Measurements from ENCODE around the gene CIART.

The CIART gene

DNA sequence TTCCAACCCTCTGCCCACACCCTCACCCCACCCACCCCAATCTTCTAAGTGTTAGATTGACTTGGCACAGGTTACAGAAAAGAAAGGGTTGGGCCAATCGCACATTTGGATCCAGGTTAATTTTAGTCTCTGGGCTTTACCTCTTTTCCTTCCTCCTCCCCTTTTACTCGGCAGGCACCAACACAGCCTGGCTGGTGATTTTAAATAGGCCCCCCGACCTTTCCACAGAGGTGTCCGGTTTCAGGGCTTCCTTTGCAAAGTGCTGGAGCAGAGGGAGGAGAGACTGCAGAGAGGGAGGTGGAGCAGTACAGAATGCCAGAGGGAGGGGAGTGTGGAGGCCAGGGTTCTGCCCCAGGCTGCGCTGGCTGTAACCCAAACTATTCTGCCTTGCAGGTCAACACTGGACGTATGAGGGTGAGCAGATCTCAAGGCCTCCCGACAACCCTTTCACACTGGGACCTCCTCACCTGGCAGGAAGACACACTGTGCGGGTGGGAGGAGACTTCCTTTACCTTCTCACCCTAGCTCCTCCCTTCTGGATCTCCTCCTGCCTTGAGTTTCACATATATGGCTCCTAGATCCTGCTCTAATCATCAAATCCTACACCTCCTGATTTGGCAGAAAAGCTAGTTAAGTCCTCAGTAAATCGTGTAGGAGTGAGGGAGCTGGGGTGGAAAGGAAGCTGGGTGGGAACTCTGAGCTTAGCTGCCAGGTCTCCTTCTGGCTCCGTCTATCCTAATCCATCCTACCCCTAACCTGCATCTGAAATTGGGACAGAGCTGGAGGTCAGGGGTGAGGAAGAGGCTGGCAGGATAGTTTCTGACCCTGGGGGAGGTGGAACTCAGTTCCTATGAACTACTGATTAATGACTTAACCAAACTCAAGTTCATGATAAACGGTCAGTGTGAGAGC lies 22.3 kb upstream of the CIART start:
- H3K4me1 ChIP-seq (ENCODE audit: control insufficient read depth in 1 of 2, insufficient read depth in 2 of 2, low read length in 2 of 2) = peaks cover 27 to 36% of the 10 kb centered on the region in 2 experiments
- H2BK5ac ChIP-seq (ENCODE audit: low read depth, low read length, poor library complexity) = peak overlapping the region; percentile 79
- no peak overlapping the region for H3K18ac ChIP-seq (ENCODE audit: low read length)
- H3K79me2 ChIP-seq (ENCODE audit: control insufficient read depth, insufficient read depth, low read length, poor library complexity) = no peaks in the 10 kb centered on the region
- no peak overlapping the region for H2AFZ ChIP-seq (ENCODE audit: insufficient read depth, low read length, poor library complexity)
- H3K27ac ChIP-seq (ENCODE audit: low read depth, low read length) = peak overlapping the region; percentile 34
- peak overlapping the region; percentile 62 for H4K8ac ChIP-seq (ENCODE audit: low read depth, low read length)
- no peak overlapping the region for H3K4me3 ChIP-seq (ENCODE audit: low read depth, low read length)
- H2AK5ac ChIP-seq (ENCODE audit: low read length) = no peak overlapping the region
- no peak overlapping the region for H3K4ac ChIP-seq (ENCODE audit: low read depth, low read length)
- no peaks in the 10 kb centered on the region for H3K9me3 ChIP-seq (ENCODE audit: insufficient read depth, low read depth, low read length)
- H3K4me2 ChIP-seq (ENCODE audit: low read length) = peak overlapping the region; percentile 49
- H2BK120ac ChIP-seq (ENCODE audit: insufficient read depth, low read length, poor library complexity) = no peak overlapping the region
- peak overlapping the region; percentile 3 for H4K12ac ChIP-seq (ENCODE audit: low read depth, low read length)
- H3K14ac ChIP-seq (ENCODE audit: low read length) = peak overlapping the region; percentile 42
- DNase-seq = peak; percentile 35 to 40
- H2BK12ac ChIP-seq (ENCODE audit: low read length) = peak overlapping the region; percentile 46
- no CpG with 5 or more reads among the region's 11 CpGs for WGBS (ENCODE audit: extremely low coverage, insufficient coverage, insufficient read length)
- H3K9ac ChIP-seq (ENCODE audit: low read length) = no peak overlapping the region
- H3K27me3 ChIP-seq (ENCODE audit: insufficient read depth, low read length) = no peaks in the 10 kb centered on the region
- H3K23ac ChIP-seq (ENCODE audit: low read length) = no peak overlapping the region
- H4K91ac ChIP-seq (ENCODE audit: low read depth, low read length) = peak overlapping the region; percentile 42
- H3K36me3 ChIP-seq (ENCODE audit: control insufficient read depth in 1 of 2, insufficient read depth in 2 of 2, low read length in 2 of 2) = peaks cover 0 to 5% of the 10 kb centered on the region in 2 experiments
- peaks cover 15% of the 10 kb centered on the region for H3K79me1 ChIP-seq (ENCODE audit: low read length)

DNA sequence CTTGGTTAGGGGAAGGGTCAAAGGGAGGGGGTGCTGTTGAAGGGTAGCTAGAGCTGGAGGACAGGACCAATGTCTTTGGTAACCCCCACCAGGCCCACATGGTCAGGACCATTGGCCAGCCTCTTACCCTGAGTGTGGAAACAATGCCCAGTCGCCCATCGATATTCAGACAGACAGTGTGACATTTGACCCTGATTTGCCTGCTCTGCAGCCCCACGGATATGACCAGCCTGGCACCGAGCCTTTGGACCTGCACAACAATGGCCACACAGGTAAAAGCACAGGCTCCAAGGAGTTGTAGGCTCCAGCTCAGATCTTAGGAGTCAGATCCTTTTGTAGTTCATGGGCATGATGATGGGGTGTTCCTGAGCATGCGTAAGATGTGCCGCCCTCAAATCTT lies 21.0 kb upstream of the CIART start:
- Histone ChIP-seq H3K27ac (ENCODE audit: low read depth, low read length) (no peak overlapping the region), H3K9me3 (ENCODE audit: insufficient read depth, low read depth, low read length) (no peaks in the 10 kb centered on the region), H3K4me3 (ENCODE audit: low read depth, low read length) (no peak overlapping the region), H3K4ac (ENCODE audit: low read depth, low read length) (no peak overlapping the region), H2BK120ac (ENCODE audit: insufficient read depth, low read length, poor library complexity) (no peak overlapping the region), H2AK5ac (ENCODE audit: low read length) (no peak overlapping the region), H3K4me2 (ENCODE audit: low read length) (no peak overlapping the region), H3K27me3 (ENCODE audit: insufficient read depth, low read length) (no peaks in the 10 kb centered on the region), H3K79me1 (ENCODE audit: low read length) (peaks cover 15% of the 10 kb centered on the region), H2BK5ac (ENCODE audit: low read depth, low read length, poor library complexity) (no peak overlapping the region), H2BK12ac (ENCODE audit: low read length) (no peak overlapping the region), H3K23ac (ENCODE audit: low read length) (no peak overlapping the region), H4K12ac (ENCODE audit: low read depth, low read length) (no peak overlapping the region), H3K9ac (ENCODE audit: low read length) (no peak overlapping the region), H4K8ac (ENCODE audit: low read depth, low read length) (no peak overlapping the region), H3K18ac (ENCODE audit: low read length) (no peak overlapping the region), H3K14ac (ENCODE audit: low read length) (no peak overlapping the region), H2AFZ (ENCODE audit: insufficient read depth, low read length, poor library complexity) (no peak overlapping the region), H3K36me3 (ENCODE audit: control insufficient read depth in 1 of 2, insufficient read depth in 2 of 2, low read length in 2 of 2) (peaks cover 8 to 15% of the 10 kb centered on the region in 2 experiments), H4K91ac (ENCODE audit: low read depth, low read length) (no peak overlapping the region), H3K4me1 (ENCODE audit: control insufficient read depth in 1 of 2, insufficient read depth in 2 of 2, low read length in 2 of 2) (peaks cover 25 to 34% of the 10 kb centered on the region in 2 experiments), H3K79me2 (ENCODE audit: control insufficient read depth, insufficient read depth, low read length, poor library complexity) (no peaks in the 10 kb centered on the region)
- WGBS (ENCODE audit: extremely low coverage, insufficient coverage, insufficient read length) = no CpG with 5 or more reads among the region's 6 CpGs
- DNase-seq = no peak

DNA sequence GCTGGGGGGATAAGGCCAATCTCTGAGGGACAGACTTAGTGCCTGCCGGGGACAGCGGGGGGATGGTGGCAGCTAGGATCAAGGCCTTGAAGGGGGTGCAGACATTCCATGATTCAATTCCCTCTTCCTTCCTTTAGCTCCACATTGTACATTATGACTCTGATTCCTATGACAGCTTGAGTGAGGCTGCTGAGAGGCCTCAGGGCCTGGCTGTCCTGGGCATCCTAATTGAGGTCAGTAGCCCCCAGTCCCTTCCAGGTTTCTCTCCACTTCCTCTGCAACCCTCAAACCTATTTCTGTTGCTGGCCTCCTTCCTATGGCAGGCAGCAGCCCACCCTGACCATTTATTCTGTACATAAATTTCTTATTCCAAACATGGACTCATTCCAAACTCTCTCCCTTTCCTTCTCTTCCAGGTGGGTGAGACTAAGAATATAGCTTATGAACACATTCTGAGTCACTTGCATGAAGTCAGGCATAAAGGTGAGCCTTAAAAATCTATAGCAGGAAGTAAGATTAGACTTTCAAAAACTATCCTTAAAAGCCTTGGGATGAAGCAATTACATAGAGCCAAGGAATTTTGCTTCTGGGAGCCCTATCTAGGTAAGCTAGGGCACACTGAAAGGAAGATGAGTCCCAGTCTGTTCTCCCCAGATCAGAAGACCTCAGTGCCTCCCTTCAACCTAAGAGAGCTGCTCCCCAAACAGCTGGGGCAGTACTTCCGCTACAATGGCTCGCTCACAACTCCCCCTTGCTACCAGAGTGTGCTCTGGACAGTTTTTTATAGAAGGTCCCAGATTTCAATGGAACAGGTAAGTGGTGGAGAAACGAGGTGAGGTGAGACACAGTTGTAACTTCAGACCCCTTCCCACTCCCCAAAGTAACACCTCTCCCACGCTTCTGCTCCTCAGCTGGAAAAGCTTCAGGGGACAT lies 19.7 kb upstream of the CIART start:
- Histone ChIP-seq H3K4me1 (ENCODE audit: control insufficient read depth in 1 of 2, insufficient read depth in 2 of 2, low read length in 2 of 2) (peaks cover 14 to 23% of the 10 kb centered on the region in 2 experiments), H2AFZ (ENCODE audit: insufficient read depth, low read length, poor library complexity) (no peak overlapping the region), H2BK120ac (ENCODE audit: insufficient read depth, low read length, poor library complexity) (no peak overlapping the region), H2BK12ac (ENCODE audit: low read length) (no peak overlapping the region), H3K27me3 (ENCODE audit: insufficient read depth, low read length) (no peaks in the 10 kb centered on the region), H3K23ac (ENCODE audit: low read length) (no peak overlapping the region), H4K8ac (ENCODE audit: low read depth, low read length) (no peak overlapping the region), H3K14ac (ENCODE audit: low read length) (no peak overlapping the region), H3K9me3 (ENCODE audit: insufficient read depth, low read depth, low read length) (no peaks in the 10 kb centered on the region), H3K4me2 (ENCODE audit: low read length) (no peak overlapping the region), H3K9ac (ENCODE audit: low read length) (no peak overlapping the region), H3K36me3 (ENCODE audit: control insufficient read depth in 1 of 2, insufficient read depth in 2 of 2, low read length in 2 of 2) (peaks cover 13 to 25% of the 10 kb centered on the region in 2 experiments), H3K27ac (ENCODE audit: low read depth, low read length) (no peak overlapping the region), H4K12ac (ENCODE audit: low read depth, low read length) (no peak overlapping the region), H4K91ac (ENCODE audit: low read depth, low read length) (no peak overlapping the region), H3K4me3 (ENCODE audit: low read depth, low read length) (no peak overlapping the region), H2BK5ac (ENCODE audit: low read depth, low read length, poor library complexity) (no peak overlapping the region), H3K79me1 (ENCODE audit: low read length) (peaks cover 10% of the 10 kb centered on the region), H3K79me2 (ENCODE audit: control insufficient read depth, insufficient read depth, low read length, poor library complexity) (no peaks in the 10 kb centered on the region), H3K18ac (ENCODE audit: low read length) (no peak overlapping the region), H3K4ac (ENCODE audit: low read depth, low read length) (no peak overlapping the region), H2AK5ac (ENCODE audit: low read length) (no peak overlapping the region)
- WGBS (ENCODE audit: extremely low coverage, insufficient coverage, insufficient read length) = no CpG with 5 or more reads among the region's 6 CpGs
- no peak for DNase-seq

GRCh38 chr1:150263549-150263948 lies 18.8 kb upstream of the CIART start:
- Histone ChIP-seq H3K4ac (ENCODE audit: low read depth, low read length) (no peak overlapping the region), H3K27me3 (ENCODE audit: insufficient read depth, low read length) (no peaks in the 10 kb centered on the region), H3K4me1 (ENCODE audit: control insufficient read depth in 1 of 2, insufficient read depth in 2 of 2, low read length in 2 of 2) (peaks cover 14 to 21% of the 10 kb centered on the region in 2 experiments), H2AFZ (ENCODE audit: insufficient read depth, low read length, poor library complexity) (no peak overlapping the region), H4K12ac (ENCODE audit: low read depth, low read length) (no peak overlapping the region), H3K79me2 (ENCODE audit: control insufficient read depth, insufficient read depth, low read length, poor library complexity) (peaks cover 8% of the 10 kb centered on the region), H2BK5ac (ENCODE audit: low read depth, low read length, poor library complexity) (no peak overlapping the region), H3K27ac (ENCODE audit: low read depth, low read length) (no peak overlapping the region), H3K4me2 (ENCODE audit: low read length) (no peak overlapping the region), H3K9me3 (ENCODE audit: insufficient read depth, low read depth, low read length) (no peaks in the 10 kb centered on the region), H3K18ac (ENCODE audit: low read length) (no peak overlapping the region), H2AK5ac (ENCODE audit: low read length) (no peak overlapping the region), H3K79me1 (ENCODE audit: low read length) (peaks cover 9% of the 10 kb centered on the region), H2BK12ac (ENCODE audit: low read length) (no peak overlapping the region), H3K9ac (ENCODE audit: low read length) (no peak overlapping the region), H3K36me3 (ENCODE audit: control insufficient read depth in 1 of 2, insufficient read depth in 2 of 2, low read length in 2 of 2) (peaks cover 13 to 25% of the 10 kb centered on the region in 2 experiments), H4K91ac (ENCODE audit: low read depth, low read length) (no peak overlapping the region), H4K8ac (ENCODE audit: low read depth, low read length) (no peak overlapping the region), H3K23ac (ENCODE audit: low read length) (no peak overlapping the region), H3K14ac (ENCODE audit: low read length) (no peak overlapping the region), H3K4me3 (ENCODE audit: low read depth, low read length) (no peak overlapping the region), H2BK120ac (ENCODE audit: insufficient read depth, low read length, poor library complexity) (no peak overlapping the region)
- DNase-seq = no peak
- WGBS (ENCODE audit: extremely low coverage, insufficient coverage, insufficient read length) = no CpG with 5 or more reads among the region's 6 CpGs
